GM12872 (cell line): ENCODE data around the gene CTNNA1.

Experiments used
- CTCF ChIP-seq: IDR thresholded peaks from 3 replicates; pipeline ENCODE4 v1.5.1; 2011; ENCODE audit warnings: low read depth, mild to moderate bottlenecking, low read length, moderate library complexity; ENCODE audit not compliant: insufficient read depth

Gene CTNNA1

GRCh38 chr5:138720840-138721239 is 32.4 kb upstream of the CTNNA1 start:
- no peak for TF ChIP-seq CTCF

GRCh38 chr5:138721979-138722378 is 31.2 kb upstream of the CTNNA1 start:
- no peak for TF ChIP-seq CTCF

- TF ChIP-seq CTCF = no peak
These were observed 30.6 kb upstream of the CTNNA1 start for GRCh38 chr5:138722544-138723177.

- no peak for TF ChIP-seq CTCF
These were observed 28.6 kb upstream of the CTNNA1 start for GRCh38 chr5:138724470-138725146.

GRCh38 chr5:138725153-138725817 is 27.9 kb upstream of the CTNNA1 start:
- no peak for TF ChIP-seq CTCF

- TF ChIP-seq CTCF = no peak
These were observed 27.3 kb upstream of the CTNNA1 start for GRCh38 chr5:138725818-138726416.

GRCh38 chr5:138726848-138727247 is 26.4 kb upstream of the CTNNA1 start:
- no peak for TF ChIP-seq CTCF
